ENCODE results near the gene TBCD.

GRCh38 chr17:82828875-82829487, 77.1 kb downstream of the TBCD start:
- no peak for TF ChIP-seq CTCF (IDR thresholded peaks at IDR 0.05)
- TF ChIP-seq POLR2A (IDR thresholded peaks at IDR 0.05; ENCODE audit: low read length): no peak
- TF ChIP-seq SREBF2 (IDR thresholded peaks at IDR 0.05): no peak
